ENCODE results near the gene GALNT6.

GALNT6 gene

DNA sequence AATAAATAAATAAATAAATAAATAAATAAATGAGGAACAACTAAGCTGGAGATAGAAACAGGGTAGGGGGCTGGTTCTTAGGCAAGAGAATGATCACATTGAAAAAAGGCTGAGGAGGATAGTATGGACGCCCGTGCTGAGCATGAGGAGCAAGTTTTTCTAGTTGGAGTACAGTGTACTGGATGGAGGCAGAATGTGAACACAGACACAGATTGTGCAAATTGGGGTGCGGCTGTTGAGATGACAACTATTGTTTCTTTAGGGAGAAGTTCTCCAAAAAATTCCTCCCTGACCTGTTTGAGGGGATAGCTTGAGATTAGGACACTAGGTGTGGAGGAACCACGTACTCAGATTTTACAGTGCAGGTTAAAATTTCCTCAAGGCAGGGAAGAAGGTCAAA is 66.3 kb downstream of the GALNT6 start:
- Histone ChIP-seq H3K36me3 (ENCODE audit: insufficient read depth) (no peaks in the 10 kb centered on the region), H3K4me3 (IDR thresholded peaks at IDR 0.05; ENCODE audit: insufficient read depth, low read depth, low read length) (no peak overlapping the region), H3K4me1 (ENCODE audit: low read depth, poor library complexity, severe bottlenecking) (peaks cover 84% of the 10 kb centered on the region), H4K20me1 (ENCODE audit: insufficient read depth) (no peaks in the 10 kb centered on the region), H3K79me2 (ENCODE audit: insufficient read depth, low read depth) (peaks cover 19% of the 10 kb centered on the region; the same call in 1 of the 2 replicates), H3K27ac (no peak overlapping the region; the same call in 1 of the 2 replicates), H2AFZ (ENCODE audit: low read depth) (no peak overlapping the region), H3K4me2 (no peak overlapping the region), H3K9ac (no peak overlapping the region), H3K27me3 (ENCODE audit: insufficient read depth, low read depth) (no peaks in the 10 kb centered on the region)
- TF ChIP-seq, protein P1, sequence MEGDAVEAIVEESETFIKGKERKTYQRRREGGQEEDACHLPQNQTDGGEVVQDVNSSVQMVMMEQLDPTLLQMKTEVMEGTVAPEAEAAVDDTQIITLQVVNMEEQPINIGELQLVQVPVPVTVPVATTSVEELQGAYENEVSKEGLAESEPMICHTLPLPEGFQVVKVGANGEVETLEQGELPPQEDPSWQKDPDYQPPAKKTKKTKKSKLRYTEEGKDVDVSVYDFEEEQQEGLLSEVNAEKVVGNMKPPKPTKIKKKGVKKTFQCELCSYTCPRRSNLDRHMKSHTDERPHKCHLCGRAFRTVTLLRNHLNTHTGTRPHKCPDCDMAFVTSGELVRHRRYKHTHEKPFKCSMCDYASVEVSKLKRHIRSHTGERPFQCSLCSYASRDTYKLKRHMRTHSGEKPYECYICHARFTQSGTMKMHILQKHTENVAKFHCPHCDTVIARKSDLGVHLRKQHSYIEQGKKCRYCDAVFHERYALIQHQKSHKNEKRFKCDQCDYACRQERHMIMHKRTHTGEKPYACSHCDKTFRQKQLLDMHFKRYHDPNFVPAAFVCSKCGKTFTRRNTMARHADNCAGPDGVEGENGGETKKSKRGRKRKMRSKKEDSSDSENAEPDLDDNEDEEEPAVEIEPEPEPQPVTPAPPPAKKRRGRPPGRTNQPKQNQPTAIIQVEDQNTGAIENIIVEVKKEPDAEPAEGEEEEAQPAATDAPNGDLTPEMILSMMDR (conservative IDR thresholded peaks at IDR 0.05; ENCODE audit: low read depth, low read length) = no peak

DNA sequence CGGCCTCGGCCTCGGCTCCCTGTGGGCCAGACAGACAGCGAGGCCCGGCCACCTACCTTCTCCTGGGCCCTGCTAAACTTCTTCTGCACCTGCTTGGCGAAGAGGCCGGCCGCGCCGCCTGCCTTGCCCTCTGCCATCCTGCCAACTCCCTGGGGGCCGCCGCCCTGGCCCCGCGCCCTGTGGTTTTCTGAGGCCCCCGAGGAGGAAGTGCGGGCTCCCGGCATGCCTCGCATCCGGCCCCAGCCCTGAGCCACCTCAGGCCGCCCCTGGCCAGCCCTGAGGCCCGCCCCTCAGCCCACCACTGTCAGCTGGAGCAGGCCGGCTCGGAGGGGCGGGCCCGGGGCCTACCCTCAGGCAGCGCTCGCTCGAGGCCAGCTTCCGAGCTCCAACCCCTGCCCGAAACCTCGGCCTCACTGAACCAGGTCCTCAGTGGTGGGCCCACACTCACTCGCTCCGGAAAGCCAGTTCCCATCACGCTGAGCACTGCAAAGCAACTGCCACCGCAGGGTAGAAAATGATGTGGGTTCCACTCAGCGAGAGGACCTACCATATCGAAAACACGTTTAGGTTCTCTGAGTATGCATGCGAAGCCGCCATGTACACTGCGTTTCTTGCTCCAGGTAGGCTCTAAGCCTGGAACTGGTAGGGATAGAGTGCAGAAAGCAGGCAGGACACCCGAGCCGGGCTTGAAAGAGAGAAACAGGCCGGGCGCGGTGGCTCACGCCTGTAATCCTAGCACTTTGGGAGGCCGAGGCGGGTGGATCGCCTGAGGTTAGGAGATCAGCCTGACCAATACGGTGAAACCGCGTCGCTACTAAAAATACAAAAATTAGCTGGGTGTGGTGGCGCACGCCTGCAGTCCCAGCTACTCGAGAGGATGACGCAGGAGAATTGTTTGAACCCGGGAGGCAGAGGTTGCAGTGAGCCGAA is 67.0 kb downstream of the GALNT6 start, which contains the start of gene BIN2:
TSS of gene BIN2 (minus strand) at position 209 of the 930 bp plus-strand sequence. CDS start at position 137, 72 bp downstream.
- Histone ChIP-seq H3K27ac (peak within 1 kb of the TSS; percentile 75), H3K9ac (peak within 1 kb of the TSS; percentile 78), H4K20me1 (ENCODE audit: insufficient read depth) (no peaks in the 10 kb centered on the region), H3K79me2 (ENCODE audit: insufficient read depth, low read depth) (peaks cover 23% of the 10 kb centered on the region; the same call in 1 of the 2 replicates), H3K36me3 (ENCODE audit: insufficient read depth) (no peaks in the 10 kb centered on the region), H3K4me1 (ENCODE audit: low read depth, poor library complexity, severe bottlenecking) (peaks cover 91% of the 10 kb centered on the region), H3K4me3 (IDR thresholded peaks at IDR 0.05; ENCODE audit: insufficient read depth, low read depth, low read length) (no peak within 1 kb of the TSS), H3K4me2 (peak within 1 kb of the TSS; percentile 72), H3K27me3 (ENCODE audit: insufficient read depth, low read depth) (no peaks in the 10 kb centered on the region), H2AFZ (ENCODE audit: low read depth) (peak within 1 kb of the TSS; percentile 58)
- TF ChIP-seq, protein P1 (conservative IDR thresholded peaks at IDR 0.05; ENCODE audit: low read depth, low read length) = no peak

DNA sequence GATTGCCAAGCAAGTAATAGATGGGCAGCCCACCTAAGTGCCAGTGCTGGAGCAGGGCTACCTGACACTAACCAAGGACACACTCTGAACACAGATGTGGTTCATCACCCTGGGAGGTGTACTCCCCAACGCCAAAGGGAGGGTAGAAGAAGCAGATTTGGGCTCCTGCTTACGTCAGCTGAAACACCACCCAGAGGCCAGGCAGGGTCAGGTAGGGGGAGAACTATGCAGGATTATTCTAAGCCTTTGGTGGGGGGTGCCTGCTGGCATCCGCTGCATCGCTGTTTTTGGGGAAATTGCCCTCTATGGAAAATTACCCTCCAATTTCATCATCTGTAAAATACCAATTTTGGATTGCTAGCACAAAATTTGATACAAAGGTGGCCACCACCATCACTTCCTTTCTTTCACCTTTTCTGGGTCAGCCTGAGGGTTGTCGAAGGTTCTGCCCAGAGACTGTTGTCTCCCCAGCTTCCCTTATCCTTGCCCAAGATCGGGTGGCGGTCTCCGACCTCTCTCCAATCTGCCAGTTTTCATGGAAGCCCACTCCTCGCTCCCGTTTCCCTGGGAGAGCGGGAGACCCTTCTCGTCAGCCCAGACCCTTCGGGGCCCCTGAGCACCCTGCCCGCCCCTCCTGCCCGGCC is 67.8 kb downstream of the GALNT6 start:
- Histone ChIP-seq H4K20me1 (ENCODE audit: insufficient read depth) (no peaks in the 10 kb centered on the region), H2AFZ (ENCODE audit: low read depth) (peak overlapping the region; percentile 58), H3K79me2 (ENCODE audit: insufficient read depth, low read depth) (peaks cover 23% of the 10 kb centered on the region; the same call in 1 of the 2 replicates), H3K36me3 (ENCODE audit: insufficient read depth) (no peaks in the 10 kb centered on the region), H3K4me3 (IDR thresholded peaks at IDR 0.05; ENCODE audit: insufficient read depth, low read depth, low read length) (no peak overlapping the region), H3K4me1 (ENCODE audit: low read depth, poor library complexity, severe bottlenecking) (peaks cover 93% of the 10 kb centered on the region), H3K27me3 (ENCODE audit: insufficient read depth, low read depth) (no peaks in the 10 kb centered on the region), H3K4me2 (peak overlapping the region; percentile 72), H3K9ac (peak overlapping the region; percentile 78), H3K27ac (peak overlapping the region; percentile 75)
- TF ChIP-seq, protein P1 (conservative IDR thresholded peaks at IDR 0.05; ENCODE audit: low read depth, low read length) = no peak

DNA sequence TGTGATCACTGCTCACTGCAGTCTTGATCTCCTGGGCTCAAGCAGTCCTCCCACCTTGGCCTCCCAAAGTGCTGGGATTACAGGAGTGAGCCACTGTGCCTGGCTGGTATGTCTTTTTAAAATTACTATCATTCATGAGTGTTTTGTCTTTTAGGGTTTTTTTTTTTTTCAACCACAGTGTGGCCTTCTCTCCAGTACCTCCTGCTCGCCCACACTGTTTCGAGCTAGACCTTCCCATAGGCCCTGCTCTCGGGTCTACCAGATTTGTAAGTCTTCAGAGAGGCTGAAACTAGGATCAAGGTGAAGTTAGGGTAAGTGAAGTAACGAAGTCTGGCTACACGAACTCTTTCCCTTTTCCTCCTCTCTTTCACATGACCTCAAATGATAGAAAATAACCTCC is 68.8 kb downstream of the GALNT6 start:
- H3K4me1 ChIP-seq (ENCODE audit: low read depth, poor library complexity, severe bottlenecking) = peaks cover 93% of the 10 kb centered on the region
- H2AFZ ChIP-seq (ENCODE audit: low read depth) = no peak overlapping the region

More for the DNA sequence above, 68.8 kb downstream of the GALNT6 start:
- Histone ChIP-seq H3K4me3 (IDR thresholded peaks at IDR 0.05; ENCODE audit: insufficient read depth, low read depth, low read length) (no peak overlapping the region), H3K4me2 (peak overlapping the region; percentile 72), H3K27me3 (ENCODE audit: insufficient read depth, low read depth) (no peaks in the 10 kb centered on the region), H3K27ac (peak overlapping the region; percentile 75), H3K36me3 (ENCODE audit: insufficient read depth) (no peaks in the 10 kb centered on the region), H3K9ac (peak overlapping the region; percentile 78; the same call in 1 of the 2 replicates), H3K79me2 (ENCODE audit: insufficient read depth, low read depth) (peaks cover 23% of the 10 kb centered on the region; the same call in 1 of the 2 replicates), H4K20me1 (ENCODE audit: insufficient read depth) (no peaks in the 10 kb centered on the region)
- TF ChIP-seq, protein P1 (conservative IDR thresholded peaks at IDR 0.05; ENCODE audit: low read depth, low read length) = no peak
